ENCODE data around the gene RSU1.

The RSU1 gene

DNA sequence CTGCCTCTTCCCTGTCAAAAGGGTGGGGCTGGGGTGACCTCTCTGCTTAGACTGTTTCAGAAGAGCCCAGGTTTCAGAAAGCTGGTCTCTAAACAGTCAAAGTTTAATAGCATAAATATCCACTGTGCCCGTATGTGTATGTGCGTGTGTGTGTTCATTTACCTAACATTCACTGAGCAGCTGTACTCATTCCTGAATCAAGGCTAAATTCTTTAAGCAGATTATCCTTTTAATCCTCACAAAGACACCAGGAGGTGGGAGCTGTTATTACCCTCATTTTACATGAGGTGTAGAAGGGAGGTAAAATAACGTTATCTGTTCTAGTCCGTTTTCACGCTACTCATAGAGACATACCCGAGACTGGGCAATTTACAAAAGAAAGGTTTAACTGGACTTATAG lies 72.2 kb downstream of the RSU1 start:
- ATAC-seq = no peak
- no peak for TF ChIP-seq ZNF8 (CRISPR knock-in tag; IDR thresholded peaks at IDR 0.05)
- TF ChIP-seq ARNTL (CRISPR knock-in tag; IDR thresholded peaks at IDR 0.05; ENCODE audit: borderline replicate concordance, low read depth) = no peak
- no peak for TF ChIP-seq PPARA (CRISPR knock-in tag; IDR thresholded peaks at IDR 0.05; ENCODE audit: borderline replicate concordance)
- TF ChIP-seq, protein P1, sequence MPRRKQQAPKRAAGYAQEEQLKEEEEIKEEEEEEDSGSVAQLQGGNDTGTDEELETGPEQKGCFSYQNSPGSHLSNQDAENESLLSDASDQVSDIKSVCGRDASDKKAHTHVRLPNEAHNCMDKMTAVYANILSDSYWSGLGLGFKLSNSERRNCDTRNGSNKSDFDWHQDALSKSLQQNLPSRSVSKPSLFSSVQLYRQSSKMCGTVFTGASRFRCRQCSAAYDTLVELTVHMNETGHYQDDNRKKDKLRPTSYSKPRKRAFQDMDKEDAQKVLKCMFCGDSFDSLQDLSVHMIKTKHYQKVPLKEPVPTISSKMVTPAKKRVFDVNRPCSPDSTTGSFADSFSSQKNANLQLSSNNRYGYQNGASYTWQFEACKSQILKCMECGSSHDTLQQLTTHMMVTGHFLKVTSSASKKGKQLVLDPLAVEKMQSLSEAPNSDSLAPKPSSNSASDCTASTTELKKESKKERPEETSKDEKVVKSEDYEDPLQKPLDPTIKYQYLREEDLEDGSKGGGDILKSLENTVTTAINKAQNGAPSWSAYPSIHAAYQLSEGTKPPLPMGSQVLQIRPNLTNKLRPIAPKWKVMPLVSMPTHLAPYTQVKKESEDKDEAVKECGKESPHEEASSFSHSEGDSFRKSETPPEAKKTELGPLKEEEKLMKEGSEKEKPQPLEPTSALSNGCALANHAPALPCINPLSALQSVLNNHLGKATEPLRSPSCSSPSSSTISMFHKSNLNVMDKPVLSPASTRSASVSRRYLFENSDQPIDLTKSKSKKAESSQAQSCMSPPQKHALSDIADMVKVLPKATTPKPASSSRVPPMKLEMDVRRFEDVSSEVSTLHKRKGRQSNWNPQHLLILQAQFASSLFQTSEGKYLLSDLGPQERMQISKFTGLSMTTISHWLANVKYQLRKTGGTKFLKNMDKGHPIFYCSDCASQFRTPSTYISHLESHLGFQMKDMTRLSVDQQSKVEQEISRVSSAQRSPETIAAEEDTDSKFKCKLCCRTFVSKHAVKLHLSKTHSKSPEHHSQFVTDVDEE (CRISPR knock-in tag; IDR thresholded peaks at IDR 0.05) = no peak
- TF ChIP-seq ESRRG (CRISPR knock-in tag; IDR thresholded peaks at IDR 0.05) = no peak
- no peak for TF ChIP-seq ZNF70 (CRISPR knock-in tag; IDR thresholded peaks at IDR 0.05)
- TF ChIP-seq ISL1 (CRISPR knock-in tag; IDR thresholded peaks at IDR 0.05) = no peak
- no peak for TF ChIP-seq ZNF565 (CRISPR knock-in tag; conservative IDR thresholded peaks at IDR 0.05; ENCODE audit: low read depth)
- TF ChIP-seq TOX (CRISPR knock-in tag; IDR thresholded peaks at IDR 0.05; ENCODE audit: borderline replicate concordance) = no peak
- no peak for TF ChIP-seq GLIS3 (CRISPR knock-in tag; IDR thresholded peaks at IDR 0.05)
- TF ChIP-seq OSR1 (CRISPR knock-in tag; IDR thresholded peaks at IDR 0.05) = no peak
- TF ChIP-seq TCF4 (CRISPR knock-in tag; IDR thresholded peaks at IDR 0.05; ENCODE audit: borderline replicate concordance) = no peak

DNA sequence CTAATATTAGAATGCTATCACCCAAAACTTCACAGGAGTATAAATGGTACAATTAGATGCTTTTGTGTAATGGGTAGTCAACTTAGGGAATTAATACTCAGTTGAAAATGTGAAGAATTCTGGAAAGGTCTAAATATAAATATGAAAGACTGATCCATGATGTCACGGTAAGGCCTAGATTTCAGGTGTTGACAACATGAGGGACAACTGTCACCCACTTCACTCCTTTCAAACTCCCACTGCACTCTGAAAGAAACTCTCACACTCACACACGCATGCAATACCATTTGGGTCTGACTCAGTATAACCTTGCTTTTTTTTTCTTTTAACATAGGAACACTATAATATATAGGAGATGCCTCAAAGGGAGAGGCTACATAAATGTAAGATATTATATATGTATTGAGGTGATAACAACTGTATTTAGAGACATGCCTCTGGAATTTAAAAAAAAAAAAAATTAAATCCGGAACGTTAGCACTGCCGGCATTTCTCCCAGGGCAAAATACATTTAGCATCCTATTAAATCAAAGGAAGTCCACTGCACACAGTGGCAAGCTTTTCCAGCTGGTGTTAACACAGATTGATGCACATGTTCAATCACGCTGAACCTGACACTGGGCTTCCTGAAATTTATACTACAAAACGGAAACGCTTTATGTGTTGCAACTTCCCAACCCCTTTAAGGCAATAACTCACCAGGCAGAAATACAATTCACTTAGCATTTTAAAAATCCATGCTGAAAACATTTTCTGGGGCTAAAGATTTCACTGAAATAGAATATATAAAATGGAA lies 74.9 kb downstream of the RSU1 start:
- ATAC-seq = no peak
- TF ChIP-seq TOX (CRISPR knock-in tag; IDR thresholded peaks at IDR 0.05; ENCODE audit: borderline replicate concordance) = no peak
- TF ChIP-seq, protein P2, sequence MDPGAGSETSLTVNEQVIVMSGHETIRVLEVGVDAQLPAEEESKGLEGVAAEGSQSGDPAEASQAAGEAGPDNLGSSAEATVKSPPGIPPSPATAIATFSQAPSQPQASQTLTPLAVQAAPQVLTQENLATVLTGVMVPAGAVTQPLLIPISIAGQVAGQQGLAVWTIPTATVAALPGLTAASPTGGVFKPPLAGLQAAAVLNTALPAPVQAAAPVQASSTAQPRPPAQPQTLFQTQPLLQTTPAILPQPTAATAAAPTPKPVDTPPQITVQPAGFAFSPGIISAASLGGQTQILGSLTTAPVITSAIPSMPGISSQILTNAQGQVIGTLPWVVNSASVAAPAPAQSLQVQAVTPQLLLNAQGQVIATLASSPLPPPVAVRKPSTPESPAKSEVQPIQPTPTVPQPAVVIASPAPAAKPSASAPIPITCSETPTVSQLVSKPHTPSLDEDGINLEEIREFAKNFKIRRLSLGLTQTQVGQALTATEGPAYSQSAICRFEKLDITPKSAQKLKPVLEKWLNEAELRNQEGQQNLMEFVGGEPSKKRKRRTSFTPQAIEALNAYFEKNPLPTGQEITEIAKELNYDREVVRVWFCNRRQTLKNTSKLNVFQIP (CRISPR knock-in tag; IDR thresholded peaks at IDR 0.05; ENCODE audit: borderline replicate concordance, low read depth) = no peak

DNA sequence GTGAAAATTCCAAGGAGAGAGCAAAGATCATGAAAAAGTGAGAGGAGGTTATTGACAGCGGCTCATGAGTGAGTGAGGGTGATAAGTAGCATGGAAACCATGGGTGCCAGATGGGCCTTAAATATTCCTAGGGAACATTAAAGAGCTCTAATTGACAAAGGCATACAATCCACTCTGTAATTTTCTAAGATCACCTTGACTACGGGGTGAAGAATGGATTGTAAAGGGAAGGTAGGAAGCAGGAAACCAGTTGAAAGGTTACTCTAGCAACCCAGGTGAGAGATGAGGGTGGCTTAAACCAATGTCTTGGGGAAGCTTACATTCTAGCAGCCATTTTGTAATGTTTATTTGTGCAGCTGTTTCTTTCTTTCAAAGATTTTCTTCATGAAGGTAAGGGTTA lies 75.7 kb downstream of the RSU1 start:
- ATAC-seq = no peak
- TF ChIP-seq, protein P2 (CRISPR knock-in tag; IDR thresholded peaks at IDR 0.05; ENCODE audit: borderline replicate concordance, low read depth) = no peak
- TF ChIP-seq ZFP3 (CRISPR knock-in tag; IDR thresholded peaks at IDR 0.05) (no peak), TOX (CRISPR knock-in tag; IDR thresholded peaks at IDR 0.05; ENCODE audit: borderline replicate concordance) (no peak), ESRRG (CRISPR knock-in tag; IDR thresholded peaks at IDR 0.05) (no peak)
- TF ChIP-seq, protein P1 (CRISPR knock-in tag; IDR thresholded peaks at IDR 0.05) = no peak

DNA sequence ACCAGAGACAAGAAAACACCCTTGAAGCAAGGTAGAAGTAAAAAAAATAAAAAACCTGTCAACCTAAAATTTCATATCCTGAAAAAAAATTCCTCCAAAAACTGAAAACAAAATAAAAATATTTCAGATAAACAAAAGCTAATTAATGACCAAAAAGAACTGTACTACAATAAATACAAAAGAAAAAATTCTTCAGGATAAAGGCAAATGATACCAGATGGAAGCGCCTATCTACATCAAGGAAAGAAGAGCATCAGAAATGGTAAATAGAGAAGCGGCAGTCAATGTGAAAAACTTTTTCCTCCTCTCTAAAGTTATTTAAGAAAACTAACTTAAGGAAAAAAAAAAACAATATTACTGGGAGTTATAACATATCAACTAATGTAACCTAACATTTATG lies 79.8 kb downstream of the RSU1 start:
- TF ChIP-seq, protein P3, sequence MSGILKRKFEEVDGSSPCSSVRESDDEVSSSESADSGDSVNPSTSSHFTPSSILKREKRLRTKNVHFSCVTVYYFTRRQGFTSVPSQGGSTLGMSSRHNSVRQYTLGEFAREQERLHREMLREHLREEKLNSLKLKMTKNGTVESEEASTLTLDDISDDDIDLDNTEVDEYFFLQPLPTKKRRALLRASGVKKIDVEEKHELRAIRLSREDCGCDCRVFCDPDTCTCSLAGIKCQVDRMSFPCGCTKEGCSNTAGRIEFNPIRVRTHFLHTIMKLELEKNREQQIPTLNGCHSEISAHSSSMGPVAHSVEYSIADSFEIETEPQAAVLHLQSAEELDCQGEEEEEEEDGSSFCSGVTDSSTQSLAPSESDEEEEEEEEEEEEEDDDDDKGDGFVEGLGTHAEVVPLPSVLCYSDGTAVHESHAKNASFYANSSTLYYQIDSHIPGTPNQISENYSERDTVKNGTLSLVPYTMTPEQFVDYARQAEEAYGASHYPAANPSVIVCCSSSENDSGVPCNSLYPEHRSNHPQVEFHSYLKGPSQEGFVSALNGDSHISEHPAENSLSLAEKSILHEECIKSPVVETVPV (CRISPR knock-in tag; IDR thresholded peaks at IDR 0.05) = no peak
- ATAC-seq = no peak
